AG09319 (cell line): ENCODE measurements around the gene RELT.

Experiments
- DNase-seq: peaks from one replicate; pipeline ENCODE4 v3.0.0-alpha.2; 2010; ENCODE audit warnings: low read depth; ENCODE audit errors: extremely low read depth
- CTCF ChIP-seq: IDR thresholded peaks from 2 replicates; pipeline ENCODE4 v1.5.1; 2011; ENCODE audit warnings: low read depth, mild to moderate bottlenecking, inconsistent platforms, low read length, moderate library complexity

Gene RELT

GRCh38 chr11:73416786-73417185, 40.6 kb downstream of the RELT start:
- no peak for TF ChIP-seq CTCF
- no peak for DNase-seq

- TF ChIP-seq CTCF = no peak
- DNase-seq = no peak
Observed at GRCh38 chr11:73420136-73420535, 43.9 kb downstream of the RELT start.

- TF ChIP-seq CTCF = no peak
- no peak for DNase-seq
Observed at GRCh38 chr11:73422886-73423285, 46.7 kb downstream of the RELT start.

GRCh38 chr11:73423506-73423905, 47.3 kb downstream of the RELT start:
- no peak for DNase-seq
- no peak for TF ChIP-seq CTCF

- TF ChIP-seq CTCF = no peak
- DNase-seq = no peak
Observed at GRCh38 chr11:73425108-73425507, 48.9 kb downstream of the RELT start.

GRCh38 chr11:73426219-73426850, 50.1 kb downstream of the RELT start:
- no peak for TF ChIP-seq CTCF
- DNase-seq = no peak

- DNase-seq = no peak
- no peak for TF ChIP-seq CTCF
Observed at GRCh38 chr11:73428227-73428626, 52.0 kb downstream of the RELT start.
